Fibroblast of pulmonary artery (primary cell): ENCODE measurements around the gene HK3.

Experiments
- DNase-seq: peaks from one replicate; pipeline ENCODE4 v3.0.0-alpha.2; 2010; ENCODE audit warnings: low read depth
- H3K4me3 ChIP-seq: replicated peaks from 2 replicates; pipeline ENCODE4 v1.5.1; 2011; ENCODE audit warnings: low read depth, mild to moderate bottlenecking, control low read depth, low read length, moderate library complexity
- CTCF ChIP-seq: IDR thresholded peaks from 2 replicates; pipeline ENCODE4 v1.5.1; 2011; ENCODE audit warnings: mild to moderate bottlenecking, control low read depth, low read length, inconsistent platforms; ENCODE audit errors: missing control alignments

HK3 gene

GRCh38 chr5:176833286-176833685, 65.9 kb downstream of the HK3 start:
- no peak for TF ChIP-seq CTCF
- H3K4me3 ChIP-seq, result no peak overlapping the region
- DNase-seq, result no peak

GRCh38 chr5:176832162-176832561, 67.0 kb downstream of the HK3 start:
- no peak for DNase-seq
- H3K4me3 ChIP-seq, result no peak overlapping the region
- TF ChIP-seq CTCF, result no peak

- no peak for TF ChIP-seq CTCF
- H3K4me3 ChIP-seq, result no peak overlapping the region
Measured at GRCh38 chr5:176831425-176831824, 67.7 kb downstream of the HK3 start.

GRCh38 chr5:176830995-176831423, 68.1 kb downstream of the HK3 start:
- TF ChIP-seq CTCF, result no peak
- H3K4me3 ChIP-seq, result no peak overlapping the region
- DNase-seq, result no peak

More at GRCh38 chr5:176831425-176831824, 67.7 kb downstream of the HK3 start:
- no peak for DNase-seq
